ENCODE measurements around the gene MTA1.

Gene MTA1

DNA sequence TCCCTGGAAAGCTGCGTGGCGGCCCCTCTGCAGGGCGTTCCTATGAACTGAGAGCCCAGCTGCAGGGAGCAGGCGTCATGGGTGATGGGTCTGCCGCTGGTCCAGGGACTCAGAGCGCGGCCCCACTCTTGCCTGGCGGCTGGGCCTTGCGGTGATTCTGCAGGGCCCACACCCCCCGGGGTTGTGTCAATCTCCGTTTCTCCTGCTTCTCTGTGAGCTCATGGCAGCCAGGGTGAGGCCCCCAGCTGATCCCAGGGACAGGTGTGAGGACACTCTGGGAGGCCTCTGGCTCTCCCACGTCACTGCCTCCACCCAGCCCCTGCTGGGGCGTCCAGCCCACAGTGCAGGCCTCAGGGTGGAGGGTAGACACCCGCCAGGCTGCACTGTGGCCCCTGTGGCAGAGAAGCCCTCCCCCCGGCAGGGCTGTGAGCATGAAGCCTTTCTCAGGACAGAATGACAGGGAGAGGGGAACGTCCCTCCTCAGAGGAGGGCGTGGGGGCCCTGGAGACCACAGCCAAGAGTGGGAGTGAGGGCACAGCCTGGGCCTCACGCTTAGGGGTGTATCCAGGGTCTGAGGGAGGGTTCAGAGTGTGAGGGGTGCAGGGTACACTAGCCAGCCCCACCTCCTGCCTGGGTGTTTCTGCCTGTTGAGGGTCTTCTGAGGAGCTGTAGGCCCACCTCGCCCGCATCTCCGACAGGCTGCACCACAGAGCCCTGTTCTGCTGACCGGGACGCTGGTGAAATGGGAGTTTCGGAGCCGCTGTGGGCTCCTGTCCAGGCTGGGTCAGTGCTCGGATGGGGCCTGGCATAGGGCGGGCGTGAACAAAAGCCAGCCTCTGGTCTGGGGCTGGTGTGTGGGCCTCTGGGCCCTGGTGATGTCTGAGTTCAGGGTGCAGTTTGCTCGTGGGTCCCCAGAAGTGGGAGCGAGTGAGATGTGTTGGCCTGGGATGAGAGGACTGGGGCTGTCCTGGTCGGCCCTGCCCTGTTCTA is 28.3 kb downstream of the MTA1 start:
- H3K79me2 ChIP-seq (ENCODE audit: insufficient read depth, low read length), result no peaks in the 10 kb centered on the region
- no peak overlapping the region for H2AFZ ChIP-seq (ENCODE audit: low read length)
- no peaks in the 10 kb centered on the region for H3K4me1 ChIP-seq (ENCODE audit: insufficient read depth, low read length, severe bottlenecking)
- no peak overlapping the region for H3K4me3 ChIP-seq (ENCODE audit: low read depth, low read length, poor library complexity, severe bottlenecking)
- TF ChIP-seq EZH2 (IDR thresholded peaks at IDR 0.05; ENCODE audit: borderline replicate concordance, low read length), result no peak
- TF ChIP-seq, protein P1, sequence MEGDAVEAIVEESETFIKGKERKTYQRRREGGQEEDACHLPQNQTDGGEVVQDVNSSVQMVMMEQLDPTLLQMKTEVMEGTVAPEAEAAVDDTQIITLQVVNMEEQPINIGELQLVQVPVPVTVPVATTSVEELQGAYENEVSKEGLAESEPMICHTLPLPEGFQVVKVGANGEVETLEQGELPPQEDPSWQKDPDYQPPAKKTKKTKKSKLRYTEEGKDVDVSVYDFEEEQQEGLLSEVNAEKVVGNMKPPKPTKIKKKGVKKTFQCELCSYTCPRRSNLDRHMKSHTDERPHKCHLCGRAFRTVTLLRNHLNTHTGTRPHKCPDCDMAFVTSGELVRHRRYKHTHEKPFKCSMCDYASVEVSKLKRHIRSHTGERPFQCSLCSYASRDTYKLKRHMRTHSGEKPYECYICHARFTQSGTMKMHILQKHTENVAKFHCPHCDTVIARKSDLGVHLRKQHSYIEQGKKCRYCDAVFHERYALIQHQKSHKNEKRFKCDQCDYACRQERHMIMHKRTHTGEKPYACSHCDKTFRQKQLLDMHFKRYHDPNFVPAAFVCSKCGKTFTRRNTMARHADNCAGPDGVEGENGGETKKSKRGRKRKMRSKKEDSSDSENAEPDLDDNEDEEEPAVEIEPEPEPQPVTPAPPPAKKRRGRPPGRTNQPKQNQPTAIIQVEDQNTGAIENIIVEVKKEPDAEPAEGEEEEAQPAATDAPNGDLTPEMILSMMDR (IDR thresholded peaks at IDR 0.05; ENCODE audit: low read length), result no peak
- H3K9me3 ChIP-seq (ENCODE audit: low read length), result no peaks in the 10 kb centered on the region
- no peaks in the 10 kb centered on the region for H3F3A ChIP-seq (ENCODE audit: insufficient read depth, low read length)
- no peaks in the 10 kb centered on the region for H3K9me2 ChIP-seq (ENCODE audit: low read depth, low read length)
- no peak overlapping the region for H3K4me2 ChIP-seq (ENCODE audit: low read length)
- H3K27ac ChIP-seq (ENCODE audit: low read depth, low read length, poor library complexity, severe bottlenecking), result no peak overlapping the region
- H4K20me1 ChIP-seq (ENCODE audit: insufficient read depth, low read length), result no peaks in the 10 kb centered on the region
- H3K9ac ChIP-seq (ENCODE audit: low read length), result no peak overlapping the region
- H3K36me3 ChIP-seq (ENCODE audit: insufficient read depth, low read length), result peaks cover 40% of the 10 kb centered on the region; the same call in 1 of the 2 replicates
- H3K27me3 ChIP-seq (ENCODE audit: insufficient read depth, low read length), result no peaks in the 10 kb centered on the region

DNA sequence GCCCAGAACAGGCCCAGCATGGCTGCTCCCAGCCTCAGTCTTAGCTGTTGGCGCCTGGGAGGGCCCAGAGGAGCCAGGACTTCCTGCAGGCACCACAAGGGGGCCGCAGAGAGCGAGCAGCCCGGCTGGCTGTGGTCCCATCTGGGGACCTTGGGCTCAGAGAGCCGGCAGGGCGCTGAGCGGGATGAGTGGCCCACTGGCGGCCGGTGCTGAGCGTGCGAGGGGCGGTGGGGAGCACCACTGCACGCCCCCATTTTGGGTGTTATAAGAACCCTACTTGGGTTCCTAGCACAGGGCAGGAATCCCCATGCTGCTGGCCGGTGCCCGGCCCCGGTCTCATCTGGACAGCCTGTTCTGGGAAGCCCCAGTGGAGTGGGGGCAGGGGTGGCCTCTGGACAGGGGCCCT is 29.1 kb downstream of the MTA1 start:
- H3K4me3 ChIP-seq (ENCODE audit: low read depth, low read length, poor library complexity, severe bottlenecking), result no peak overlapping the region
- no peak overlapping the region for H3K9ac ChIP-seq (ENCODE audit: low read length)
- no peak overlapping the region for H3K4me2 ChIP-seq (ENCODE audit: low read length)
- H3K79me2 ChIP-seq (ENCODE audit: insufficient read depth, low read length), result no peaks in the 10 kb centered on the region
- peaks cover 44% of the 10 kb centered on the region; the same call in 1 of the 2 replicates for H3K36me3 ChIP-seq (ENCODE audit: insufficient read depth, low read length)
- no peak overlapping the region for H2AFZ ChIP-seq (ENCODE audit: low read length)
- no peaks in the 10 kb centered on the region for H3K9me3 ChIP-seq (ENCODE audit: low read length)
- no peaks in the 10 kb centered on the region for H4K20me1 ChIP-seq (ENCODE audit: insufficient read depth, low read length)
- H3K4me1 ChIP-seq (ENCODE audit: insufficient read depth, low read length, severe bottlenecking), result no peaks in the 10 kb centered on the region
- H3K9me2 ChIP-seq (ENCODE audit: low read depth, low read length), result no peaks in the 10 kb centered on the region
- no peaks in the 10 kb centered on the region for H3F3A ChIP-seq (ENCODE audit: insufficient read depth, low read length)
- no peaks in the 10 kb centered on the region for H3K27me3 ChIP-seq (ENCODE audit: insufficient read depth, low read length)
- no peak overlapping the region for H3K27ac ChIP-seq (ENCODE audit: low read depth, low read length, poor library complexity, severe bottlenecking)
- TF ChIP-seq EZH2 (IDR thresholded peaks at IDR 0.05; ENCODE audit: borderline replicate concordance, low read length), result no peak
- TF ChIP-seq, protein P1 (IDR thresholded peaks at IDR 0.05; ENCODE audit: low read length), result peak; percentile 93

DNA sequence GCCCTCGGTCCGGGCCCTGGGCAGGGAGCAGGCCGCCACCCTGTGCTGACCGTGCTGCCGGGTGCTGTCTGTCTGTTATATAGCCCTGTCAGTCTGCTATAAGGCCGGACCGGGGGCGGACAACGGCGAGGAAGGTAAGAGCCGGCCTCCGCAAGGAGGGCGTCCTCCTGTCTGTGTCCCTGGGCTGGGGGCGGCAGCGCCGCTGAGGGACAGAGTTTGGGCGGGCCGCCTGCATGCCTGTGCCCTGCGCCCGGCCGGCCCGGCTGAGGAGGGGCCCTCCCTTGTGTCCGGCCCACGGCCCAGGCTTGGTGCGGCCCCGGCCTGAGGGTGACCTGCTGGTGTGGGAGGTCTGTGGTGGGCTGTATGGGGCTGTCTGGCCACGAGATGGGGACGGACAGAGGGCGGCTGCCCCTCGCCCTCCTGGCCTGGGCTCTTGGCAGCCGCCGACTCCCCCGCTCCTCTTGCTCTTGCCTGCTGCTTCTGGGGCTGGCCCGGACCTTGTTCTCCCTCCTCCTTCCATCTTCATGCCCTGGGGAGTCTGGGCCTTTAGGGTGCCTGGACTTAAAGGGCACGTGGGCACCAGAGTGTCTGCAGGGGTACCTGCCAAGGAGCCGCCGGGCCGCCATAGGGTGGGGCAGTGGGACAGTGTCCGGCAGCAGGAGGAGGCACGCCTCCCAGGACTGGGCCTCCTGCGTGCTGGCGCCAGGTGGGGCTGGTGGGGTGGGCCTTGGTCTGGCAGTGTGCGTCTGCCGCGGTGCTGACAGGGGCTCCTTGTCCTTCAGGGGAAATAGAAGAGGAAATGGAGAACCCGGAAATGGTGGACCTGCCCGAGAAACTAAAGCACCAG is 29.9 kb downstream of the MTA1 start:
- H4K20me1 ChIP-seq (ENCODE audit: insufficient read depth, low read length), result no peaks in the 10 kb centered on the region
- no peaks in the 10 kb centered on the region for H3K79me2 ChIP-seq (ENCODE audit: insufficient read depth, low read length)
- H3K4me1 ChIP-seq (ENCODE audit: insufficient read depth, low read length, severe bottlenecking), result no peaks in the 10 kb centered on the region
- no peaks in the 10 kb centered on the region for H3K27me3 ChIP-seq (ENCODE audit: insufficient read depth, low read length)
- H3K9me3 ChIP-seq (ENCODE audit: low read length), result no peaks in the 10 kb centered on the region
- no peak overlapping the region for H3K9ac ChIP-seq (ENCODE audit: low read length)
- no peaks in the 10 kb centered on the region for H3K9me2 ChIP-seq (ENCODE audit: low read depth, low read length)
- no peak overlapping the region for H3K4me2 ChIP-seq (ENCODE audit: low read length)
- no peak overlapping the region for H2AFZ ChIP-seq (ENCODE audit: low read length)
- H3F3A ChIP-seq (ENCODE audit: insufficient read depth, low read length), result no peaks in the 10 kb centered on the region
- no peak overlapping the region for H3K27ac ChIP-seq (ENCODE audit: low read depth, low read length, poor library complexity, severe bottlenecking)
- TF ChIP-seq, protein P1 (IDR thresholded peaks at IDR 0.05; ENCODE audit: low read length), result no peak
- no peak for TF ChIP-seq EZH2 (IDR thresholded peaks at IDR 0.05; ENCODE audit: borderline replicate concordance, low read length)
- peaks cover 52% of the 10 kb centered on the region; the same call in 1 of the 2 replicates for H3K36me3 ChIP-seq (ENCODE audit: insufficient read depth, low read length)
- no peak overlapping the region for H3K4me3 ChIP-seq (ENCODE audit: low read depth, low read length, poor library complexity, severe bottlenecking)
